ENCODE data around the gene EFHD1. TPM values are rescaled to one million over a fixed set of nuclear protein-coding genes. Genes with fewer than 3 reads are reported as not detected.

The EFHD1 gene
- total and polyA plus RNA-seq, 2 donors (not counting 1 experiment from before 2014, with no cell fraction given) = not detected

DNA sequence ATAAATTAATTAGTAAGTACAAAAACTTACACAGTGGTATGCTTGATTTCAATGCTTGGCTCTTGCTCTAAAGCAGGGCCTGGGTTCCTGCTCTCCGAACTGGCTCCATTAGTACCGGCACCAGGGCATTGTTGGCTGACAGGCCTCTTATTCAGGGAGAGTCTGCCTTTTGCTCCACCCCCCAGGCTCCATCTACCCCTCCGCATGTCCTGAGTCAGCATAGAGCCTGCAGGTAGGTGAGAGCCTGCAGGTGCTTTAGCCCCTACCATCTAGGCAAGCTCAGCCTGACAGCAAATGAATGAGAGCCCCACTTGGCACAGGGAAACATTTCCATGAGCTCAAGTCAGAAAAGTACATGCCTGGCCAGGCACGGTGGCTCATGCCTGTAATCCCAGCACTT, 35.1 kb upstream of the EFHD1 start:
- ATAC-seq (ENCODE audit: low read depth) (no peak), DNase-seq (no peak)
- Mint-ChIP-seq H3K27me3 (no peaks in the 10 kb centered on the region), H3K4me3 (no peak overlapping the region), H3K4me1 (no peaks in the 10 kb centered on the region), H3K27ac (no peak overlapping the region), H3K9me3 (ENCODE audit: insufficient read depth) (peaks cover 3% of the 10 kb centered on the region)
- no peaks in the 10 kb centered on the region for H3K36me3 ChIP-seq (replicated peaks in 1 of 2; ENCODE audit: control extremely low read depth in 1 of 2, control insufficient read depth in 1 of 2, extremely low read depth in 1 of 2, insufficient read depth in 2 of 2, low read length in 1 of 2)
- ChIA-PET CTCF (no interaction called here), POLR2A (no interaction called here)
- no peak overlapping the region for H3K27ac ChIP-seq (ENCODE audit: low read length in 2 of 2)
- H3K4me1 ChIP-seq (ENCODE audit: control insufficient read depth in 2 of 2, insufficient read depth in 2 of 2, low read length in 2 of 2) = no peaks in the 10 kb centered on the region
- H3K79me2 ChIP-seq (ENCODE audit: control insufficient read depth, insufficient read depth, low read length) = no peaks in the 10 kb centered on the region
- 91% methylated on average over 3 of the region's 4 CpGs for WGBS (ENCODE audit: insufficient coverage)
- peaks cover 0 to 7% (median 0%) of the 10 kb centered on the region in 3 donors for H3K9me3 ChIP-seq (ENCODE audit: control extremely low read depth in 1 of 3, control insufficient read depth in 2 of 3, insufficient read depth in 1 of 3, low read length in 2 of 3)
- H3K9ac ChIP-seq (ENCODE audit: low read length) = no peak overlapping the region
- no peak overlapping the region for H2AFZ ChIP-seq (ENCODE audit: insufficient read depth, low read depth, low read length, poor library complexity, severe bottlenecking)
- H3K4me3 ChIP-seq (ENCODE audit: control extremely low read depth in 1 of 5, extremely low read depth in 1 of 5, insufficient read depth in 1 of 5, low read depth in 2 of 5, low read length in 4 of 5) = no peak overlapping the region
- no peak overlapping the region for H3K4me2 ChIP-seq (replicated peaks; ENCODE audit: low read depth, low read length, poor library complexity, severe bottlenecking)
- no peaks in the 10 kb centered on the region for H4K20me1 ChIP-seq (ENCODE audit: control insufficient read depth, insufficient read depth, low read length, poor library complexity, severe bottlenecking)
- TF ChIP-seq EZH2 (IDR thresholded peaks at IDR 0.05; ENCODE audit: borderline replicate concordance, insufficient read depth, low read depth, low read length, poor library complexity, severe bottlenecking) = no peak
- TF ChIP-seq, protein P1, sequence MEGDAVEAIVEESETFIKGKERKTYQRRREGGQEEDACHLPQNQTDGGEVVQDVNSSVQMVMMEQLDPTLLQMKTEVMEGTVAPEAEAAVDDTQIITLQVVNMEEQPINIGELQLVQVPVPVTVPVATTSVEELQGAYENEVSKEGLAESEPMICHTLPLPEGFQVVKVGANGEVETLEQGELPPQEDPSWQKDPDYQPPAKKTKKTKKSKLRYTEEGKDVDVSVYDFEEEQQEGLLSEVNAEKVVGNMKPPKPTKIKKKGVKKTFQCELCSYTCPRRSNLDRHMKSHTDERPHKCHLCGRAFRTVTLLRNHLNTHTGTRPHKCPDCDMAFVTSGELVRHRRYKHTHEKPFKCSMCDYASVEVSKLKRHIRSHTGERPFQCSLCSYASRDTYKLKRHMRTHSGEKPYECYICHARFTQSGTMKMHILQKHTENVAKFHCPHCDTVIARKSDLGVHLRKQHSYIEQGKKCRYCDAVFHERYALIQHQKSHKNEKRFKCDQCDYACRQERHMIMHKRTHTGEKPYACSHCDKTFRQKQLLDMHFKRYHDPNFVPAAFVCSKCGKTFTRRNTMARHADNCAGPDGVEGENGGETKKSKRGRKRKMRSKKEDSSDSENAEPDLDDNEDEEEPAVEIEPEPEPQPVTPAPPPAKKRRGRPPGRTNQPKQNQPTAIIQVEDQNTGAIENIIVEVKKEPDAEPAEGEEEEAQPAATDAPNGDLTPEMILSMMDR (IDR thresholded peaks at IDR 0.05) = no peak
- no peaks in the 10 kb centered on the region for H3K27me3 ChIP-seq (replicated peaks in 1 of 4; ENCODE audit: control extremely low read depth in 1 of 4, control insufficient read depth in 3 of 4, insufficient read depth in 4 of 4, low read length in 3 of 4)
- intact Hi-C loops (cut with micrococcal nuclease) = no loop called here

DNA sequence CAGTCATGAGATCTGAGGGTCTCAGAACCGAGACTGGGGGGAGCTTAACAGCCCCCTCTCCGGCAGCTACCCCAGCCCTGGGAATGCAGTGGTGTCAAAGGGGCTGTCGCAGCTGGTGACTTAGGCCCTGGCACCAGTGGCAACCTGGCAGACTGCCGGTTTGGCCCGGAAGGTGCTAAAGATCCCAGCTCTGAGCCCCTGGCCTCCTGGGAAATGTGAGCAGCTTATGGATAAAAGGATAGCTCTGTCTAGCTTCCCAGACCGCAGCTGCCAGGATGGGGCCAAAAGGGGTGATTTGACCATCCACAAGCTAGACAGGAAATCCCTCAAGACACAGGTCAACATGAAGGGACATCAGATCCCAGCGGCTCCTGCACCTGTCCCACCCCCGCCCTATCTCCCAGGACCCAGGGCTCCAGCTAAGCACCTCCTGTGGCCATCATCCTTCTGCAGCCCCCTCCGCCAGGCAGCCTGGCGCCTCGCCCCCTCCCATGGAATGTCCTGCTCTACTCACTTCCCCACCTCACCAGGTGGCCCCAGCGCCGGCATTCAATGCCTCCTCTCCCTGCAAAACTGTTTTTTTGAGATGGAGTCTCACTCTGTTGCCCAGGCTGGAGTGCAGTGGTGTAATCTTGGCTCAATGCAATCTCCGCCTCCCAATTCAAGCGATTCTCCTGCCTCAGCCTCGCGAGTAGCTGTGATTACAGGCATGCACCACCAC, 33.2 kb upstream of the EFHD1 start:
- DNase-seq (no peak), ATAC-seq (ENCODE audit: low read depth) (no peak)
- CTCF ChIA-PET = interaction anchor here (0.6 to 0.7 kb wide), 2 partner anchors 255 to 429 kb away, joined by 4 to 5 read pairs; no protein-coding TSS in a partner anchor
- no peaks in the 10 kb centered on the region for H3K36me3 ChIP-seq (replicated peaks in 1 of 2; ENCODE audit: control extremely low read depth in 1 of 2, control insufficient read depth in 1 of 2, extremely low read depth in 1 of 2, insufficient read depth in 2 of 2, low read length in 1 of 2)
- no peak overlapping the region for H3K4me3 ChIP-seq (ENCODE audit: control extremely low read depth in 1 of 5, extremely low read depth in 1 of 5, insufficient read depth in 1 of 5, low read depth in 2 of 5, low read length in 4 of 5)
- H3K27ac ChIP-seq (ENCODE audit: low read length in 2 of 2) = no peak overlapping the region
- POLR2A ChIA-PET = no interaction called here
- H4K20me1 ChIP-seq (ENCODE audit: control insufficient read depth, insufficient read depth, low read length, poor library complexity, severe bottlenecking) = no peaks in the 10 kb centered on the region
- no peaks in the 10 kb centered on the region for H3K27me3 ChIP-seq (replicated peaks in 1 of 4; ENCODE audit: control extremely low read depth in 1 of 4, control insufficient read depth in 3 of 4, insufficient read depth in 4 of 4, low read length in 3 of 4)
- H3K9ac ChIP-seq (ENCODE audit: low read length) = no peak overlapping the region
- Mint-ChIP-seq H3K27me3 (peaks cover 11% of the 10 kb centered on the region), H3K9me3 (ENCODE audit: insufficient read depth) (peaks cover 3% of the 10 kb centered on the region), H3K4me1 (no peaks in the 10 kb centered on the region), H3K27ac (no peak overlapping the region), H3K4me3 (no peak overlapping the region)
- no peak overlapping the region for H3K4me2 ChIP-seq (replicated peaks; ENCODE audit: low read depth, low read length, poor library complexity, severe bottlenecking)
- H3K4me1 ChIP-seq (ENCODE audit: control insufficient read depth in 2 of 2, insufficient read depth in 2 of 2, low read length in 2 of 2) = no peaks in the 10 kb centered on the region
- H2AFZ ChIP-seq (ENCODE audit: insufficient read depth, low read depth, low read length, poor library complexity, severe bottlenecking) = no peak overlapping the region
- no peak for TF ChIP-seq EZH2 (IDR thresholded peaks at IDR 0.05; ENCODE audit: borderline replicate concordance, insufficient read depth, low read depth, low read length, poor library complexity, severe bottlenecking)
- TF ChIP-seq, protein P1 (IDR thresholded peaks at IDR 0.05) = no peak
- intact Hi-C loops (cut with micrococcal nuclease) = loop anchor here (10.0 kb wide), 1 partner anchor 425 kb away; no protein-coding TSS in a partner anchor
- WGBS (ENCODE audit: insufficient coverage) = 96% methylated on average over 12 of the region's 17 CpGs
- peaks cover 0 to 7% (median 0%) of the 10 kb centered on the region in 3 donors for H3K9me3 ChIP-seq (ENCODE audit: control extremely low read depth in 1 of 3, control insufficient read depth in 2 of 3, insufficient read depth in 1 of 3, low read length in 2 of 3)
- H3K79me2 ChIP-seq (ENCODE audit: control insufficient read depth, insufficient read depth, low read length) = no peaks in the 10 kb centered on the region
